SK-N-SH (cell line): ENCODE measurements around the gene CXXC1. TPM values are rescaled to one million over a fixed set of nuclear protein-coding genes. Genes with fewer than 3 reads are reported as not detected.
"Not testable (repeated sequence)": the region's sequence is repeated elsewhere in the genome, so short reads cannot be mapped to it uniquely, and the experiment has no call there.

Experiments used
- CTCF ChIA-PET: fragments of 300-600, 350-600 bp; formaldehyde crosslinking; extraction: SDS; loops from one replicate; lab custom pipeline; 2021; lab: Yijun Ruan, JAX
- POLR2A ChIA-PET: fragments of 350-600 bp; sonication (Branson Sonifier 250); formaldehyde crosslinking; extraction: SDS; loops from one replicate; lab custom pipeline; 2020; ENCODE audit warnings: antibody characterized with exemption, inconsistent platforms; lab: Yijun Ruan, JAX
- DNase-seq: peaks from one replicate; pipeline ENCODE4 v3.0.0; 2012
- H2AFZ ChIP-seq: fragments of 200-600 bp; sonication (generic); 2 replicates; pipeline ENCODE4 v1.8.1; 2016; ENCODE audit warnings: antibody characterized with exemption, mild to moderate bottlenecking, low read depth
- H3F3A ChIP-seq: fragments of 200-600 bp; sonication (generic); replicated peaks from 2 replicates; pipeline ENCODE3; 2016; ENCODE audit warnings: antibody characterized with exemption, mild to moderate bottlenecking; ENCODE audit not compliant: insufficient read depth
- H3K27ac ChIP-seq, 2 experiments: fragments of 200-500 bp in 1 of 2; fragments of 200-600 bp in 1 of 2; sonication (Bioruptor generic) in 1 of 2; sonication (generic), shearing (Covaris generic) in 1 of 2; 2 replicates each; pipeline versions ENCODE4 v1.5.1 to v1.6.1; 2014 to 2016; ENCODE audit warnings: low read depth in 2 of 2, inconsistent platforms in 1 of 2, low read length in 1 of 2, mild to moderate bottlenecking in 1 of 2, mixed read lengths in 1 of 2
- H3K27me3 ChIP-seq: fragments of 200-600 bp; sonication (generic), shearing (Covaris generic); 2 replicates; pipeline ENCODE4 v1.6.1; 2016; ENCODE audit warnings: mixed run types; ENCODE audit not compliant: insufficient read depth
- H3K36me3 ChIP-seq, 2 experiments: fragments of 200-500 bp in 1 of 2; fragments of 200-600 bp in 1 of 2; sonication (Bioruptor generic) in 1 of 2; sonication (generic) in 1 of 2; replicated peaks in 1 of 2; 2 replicates each; pipeline versions ENCODE3 to v1.5.1; 2014 to 2016; ENCODE audit warnings: low read length in 1 of 2, mild to moderate bottlenecking in 1 of 2; ENCODE audit not compliant: insufficient read depth in 2 of 2, control insufficient read depth in 1 of 2
- H3K4me1 ChIP-seq, 2 experiments: fragments of 200-500 bp in 1 of 2; fragments of 200-600 bp in 1 of 2; sonication (Bioruptor generic) in 1 of 2; sonication (generic), shearing (Covaris generic) in 1 of 2; 2 replicates each; pipeline versions ENCODE4 v1.5.1 to v1.6.1; 2014 to 2016; ENCODE audit warnings: low read depth in 1 of 2, low read length in 1 of 2, mixed run types in 1 of 2; ENCODE audit not compliant: insufficient read depth in 2 of 2, control insufficient read depth in 1 of 2
- H3K4me2 ChIP-seq: fragments of 200-600 bp; sonication (generic), shearing (Covaris generic); 2 replicates; pipeline ENCODE4 v1.6.1; 2017; ENCODE audit warnings: mixed run types
- H3K4me3 ChIP-seq, 2 experiments: fragments of 200-500 bp in 1 of 2; fragments of 200-600 bp in 1 of 2; sonication (Bioruptor generic) in 1 of 2; sonication (generic), shearing (Covaris generic) in 1 of 2; 2 replicates each; pipeline versions ENCODE4 v1.5.1 to v1.8.1; 2014 to 2016; ENCODE audit warnings: low read depth in 2 of 2, inconsistent platforms in 1 of 2, low read length in 1 of 2, mild to moderate bottlenecking in 1 of 2, mixed read lengths in 1 of 2, moderate library complexity in 1 of 2
- H3K79me2 ChIP-seq: fragments of 200-600 bp; sonication (generic); 2 replicates; pipeline ENCODE4 v1.8.1; 2017; ENCODE audit warnings: mild to moderate bottlenecking; ENCODE audit not compliant: insufficient read depth
- H3K9ac ChIP-seq: fragments of 200-600 bp; sonication (generic); 2 replicates; pipeline ENCODE4 v1.6.1; 2017; ENCODE audit warnings: mixed run types
- H3K9me2 ChIP-seq: fragments of 200-600 bp; sonication (generic); 2 replicates; pipeline ENCODE4 v1.6.1; 2017; ENCODE audit warnings: mixed run types
- H3K9me3 ChIP-seq: fragments of 200-600 bp; sonication (generic); 2 replicates; pipeline ENCODE4 v1.6.1; 2017; ENCODE audit warnings: mixed run types, mild to moderate bottlenecking, moderate library complexity
- H4K20me1 ChIP-seq: fragments of 200-600 bp; sonication (generic); 2 replicates; pipeline ENCODE4 v1.6.1; 2017; ENCODE audit warnings: mild to moderate bottlenecking, mixed run types; ENCODE audit not compliant: insufficient read depth
- CHD2 ChIP-seq: fragments of 150-350 bp; IDR thresholded peaks from 2 replicates; pipeline ENCODE4 v1.6.1; 2018; ENCODE audit warnings: low read length; ENCODE audit not compliant: partially characterized antibody
- ELF1 ChIP-seq: IDR thresholded peaks from 2 replicates; pipeline ENCODE4 v1.4.0; 2012
- EP300 ChIP-seq, 2 experiments: IDR thresholded peaks; 2 replicates each; pipeline versions ENCODE4 v1.4.0 to v1.6.1; 2012; ENCODE audit warnings: borderline replicate concordance in 1 of 2, low read depth in 1 of 2, low read length in 1 of 2
- EZH2phosphoT487 ChIP-seq: fragments of 200-600 bp; sonication (generic); IDR thresholded peaks from 2 replicates; pipeline ENCODE4 v1.6.1; 2017; ENCODE audit warnings: low read depth, mixed run types, mild to moderate bottlenecking, antibody characterized with exemption, moderate library complexity, borderline replicate concordance
- FOSL2 ChIP-seq: IDR thresholded peaks from 2 replicates; pipeline ENCODE4 v1.4.0; 2012; ENCODE audit warnings: low read depth, mild to moderate bottlenecking, moderate library complexity, borderline replicate concordance
- FOXM1 ChIP-seq: IDR thresholded peaks from 2 replicates; pipeline ENCODE4 v1.4.0; 2012; ENCODE audit warnings: low read depth, mild to moderate bottlenecking
- GATA2 ChIP-seq: sonication (generic); formaldehyde crosslinking; IDR thresholded peaks from 2 replicates; pipeline ENCODE4 v1.5.0; 2020; ENCODE audit warnings: mild to moderate bottlenecking, missing genetic modification reagents
- IRF3 ChIP-seq: fragments of 150-350 bp; IDR thresholded peaks from 2 replicates; pipeline ENCODE4 v1.6.1; 2016; ENCODE audit warnings: mild to moderate bottlenecking, low read depth, low read length
- MEF2A ChIP-seq: IDR thresholded peaks from 2 replicates; pipeline ENCODE4 v1.4.0; 2012; ENCODE audit warnings: low read depth, borderline replicate concordance
- NRF1 ChIP-seq: IDR thresholded peaks from 2 replicates; pipeline ENCODE4 v1.6.1; 2012; ENCODE audit warnings: low read depth, mild to moderate bottlenecking, low read length
- POLR2AphosphoS5 ChIP-seq: IDR thresholded peaks from 2 replicates; pipeline ENCODE4 v1.6.1; 2012; ENCODE audit warnings: low read depth, low read length
- RXRA ChIP-seq: IDR thresholded peaks from 2 replicates; pipeline ENCODE4 v1.4.0; 2012; ENCODE audit warnings: low read depth, mild to moderate bottlenecking, borderline replicate concordance
- SIN3A ChIP-seq: IDR thresholded peaks from 2 replicates; pipeline ENCODE4 v1.6.1; 2012; ENCODE audit warnings: low read depth, mild to moderate bottlenecking, low read length, moderate library complexity, borderline replicate concordance
- SMC3 ChIP-seq: IDR thresholded peaks from 2 replicates; pipeline ENCODE4 v1.6.1; 2012; ENCODE audit warnings: low read depth, low read length, improper control_type of control experiment
- TAF1 ChIP-seq: IDR thresholded peaks from 2 replicates; pipeline ENCODE4 v1.6.1; 2012; ENCODE audit warnings: low read depth, mild to moderate bottlenecking, low read length, moderate library complexity, borderline replicate concordance
- YY1 ChIP-seq: IDR thresholded peaks from 2 replicates; pipeline ENCODE4 v1.4.0; 2012; ENCODE audit warnings: low read depth, mild to moderate bottlenecking
- WGBS: methylation state at CpG from one replicate; pipeline ENCODE4 v1.1.6; 2017; ENCODE audit warnings: low lambda C conversion rate; 5-methylcytosine and 5-hydroxymethylcytosine counted together
- polyA plus RNA-seq, 3 experiments: library from polyadenylated mRNA; depleted of rRNA; stranded (reverse); fragments of >200 nt; gene quantifications; 2 replicates each; pipeline ENCODE4 v1.2.3, GENCODE V29; 2012

CXXC1 gene
- polyA plus RNA-seq, 1 of the 3 experiments (the other 2 are of a cell fraction): 128 TPM

GRCh38 chr18:50310080-50310479, 22.6 kb upstream of the CXXC1 start:
- POLR2A ChIA-PET: no interaction called here
- Histone ChIP-seq H3K27me3 (no peaks in the 10 kb centered on the region), H3F3A (no peaks in the 10 kb centered on the region), H3K9me2 (no peaks in the 10 kb centered on the region), H3K79me2 (no peaks in the 10 kb centered on the region), H3K4me1 (peaks cover 0 to 8% of the 10 kb centered on the region in 2 experiments; a peak in 1 of 4 replicates), H3K4me2 (no peak overlapping the region), H4K20me1 (no peaks in the 10 kb centered on the region), H2AFZ (no peak overlapping the region), H3K9ac (no peak overlapping the region), H3K4me3 (no peak overlapping the region), H3K36me3 (no peaks in the 10 kb centered on the region), H3K9me3 (0 out of 2 replicates have a peak, but pooled peaks cover 1% of the 10 kb centered on the region), H3K27ac (no peak overlapping the region)
- TF ChIP-seq SMC3 (no peak), RXRA (no peak), EZH2phosphoT487 (no peak), CHD2 (no peak), NRF1 (no peak), EP300 (IDR thresholded peaks at IDR 0.05; ENCODE audit: borderline replicate concordance in 1 of 2, low read depth in 1 of 2, low read length in 1 of 2) (no peak), GATA2 (CRISPR knock-in tag) (no peak), FOXM1 (no peak), POLR2AphosphoS5 (no peak), TAF1 (no peak), ELF1 (no peak), IRF3 (no peak), FOSL2 (no peak), YY1 (no peak), MEF2A (no peak), SIN3A (no peak)
- CTCF ChIA-PET: interaction anchor here (0.6 to 2.5 kb wide), 3 partner anchors 10 to 227 kb away, joined by 3 to 11 read pairs (median 3); no protein-coding TSS in a partner anchor
- WGBS: 55% methylated on average over 10 of the region's 10 CpGs
- no peak for DNase-seq

GRCh38 chr18:50308851-50309250, 21.4 kb upstream of the CXXC1 start:
- CTCF ChIA-PET: interaction anchor here (0.7 to 2.5 kb wide), 2 partner anchors 48 to 121 kb away, joined by 3 to 11 read pairs; no protein-coding TSS in a partner anchor
- H3K79me2 ChIP-seq, H3K4me1 ChIP-seq, H3F3A ChIP-seq, H3K4me2 ChIP-seq, POLR2A ChIA-PET, H3K27ac ChIP-seq, H3K9me3 ChIP-seq, H4K20me1 ChIP-seq, H3K4me3 ChIP-seq, H3K27me3 ChIP-seq, H3K9ac ChIP-seq, H3K36me3 ChIP-seq, H3K9me2 ChIP-seq, DNase-seq: not testable (repeated sequence)
- 14% methylated on average over 4 of the region's 5 CpGs for WGBS
- peak overlapping the region; percentile 80 for H2AFZ ChIP-seq
